ENCODE measurements around the gene MFGE8. TPM values are rescaled to one million over a fixed set of nuclear protein-coding genes. Genes with fewer than 3 reads are reported as not detected.

The MFGE8 gene
- total RNA-seq, 1 experiment from 2014 or later: 32.0 TPM

GRCh38 chr15:88874275-88874674, 38.9 kb downstream of the MFGE8 start:
- H3K9ac ChIP-seq (ENCODE audit: low read length): no peak overlapping the region
- H3K4me1 ChIP-seq (ENCODE audit: insufficient read depth, low read length): peaks cover 4% of the 10 kb centered on the region; the same call in 1 of the 2 replicates
- H3K79me2 ChIP-seq (ENCODE audit: low read length): no peaks in the 10 kb centered on the region
- ATAC-seq: no peak
- intact Hi-C loops (cut with micrococcal nuclease): no loop called here
- no peak overlapping the region for H3K27ac ChIP-seq (ENCODE audit: low read length)
- no peaks in the 10 kb centered on the region for H3K9me2 ChIP-seq (replicated peaks; ENCODE audit: low read length)
- H4K20me1 ChIP-seq (ENCODE audit: low read length): no peaks in the 10 kb centered on the region
- no peaks in the 10 kb centered on the region for H3K36me3 ChIP-seq (ENCODE audit: low read depth, low read length)
- H3K27me3 ChIP-seq (ENCODE audit: low read length): peaks cover 21% of the 10 kb centered on the region; the same call in 1 of the 2 replicates
- H3F3A ChIP-seq (ENCODE audit: low read length, unreplicated experiment): no peaks in the 10 kb centered on the region
- no peak overlapping the region for H3K4me3 ChIP-seq (ENCODE audit: low read length)
- no peak overlapping the region for H3K4me2 ChIP-seq (ENCODE audit: low read length)
- H3K9me3 ChIP-seq (ENCODE audit: low read length): no peaks in the 10 kb centered on the region
- TF ChIP-seq EZH2 (IDR thresholded peaks at IDR 0.05; ENCODE audit: low read length, unreplicated experiment): no peak
- TF ChIP-seq, protein P1, sequence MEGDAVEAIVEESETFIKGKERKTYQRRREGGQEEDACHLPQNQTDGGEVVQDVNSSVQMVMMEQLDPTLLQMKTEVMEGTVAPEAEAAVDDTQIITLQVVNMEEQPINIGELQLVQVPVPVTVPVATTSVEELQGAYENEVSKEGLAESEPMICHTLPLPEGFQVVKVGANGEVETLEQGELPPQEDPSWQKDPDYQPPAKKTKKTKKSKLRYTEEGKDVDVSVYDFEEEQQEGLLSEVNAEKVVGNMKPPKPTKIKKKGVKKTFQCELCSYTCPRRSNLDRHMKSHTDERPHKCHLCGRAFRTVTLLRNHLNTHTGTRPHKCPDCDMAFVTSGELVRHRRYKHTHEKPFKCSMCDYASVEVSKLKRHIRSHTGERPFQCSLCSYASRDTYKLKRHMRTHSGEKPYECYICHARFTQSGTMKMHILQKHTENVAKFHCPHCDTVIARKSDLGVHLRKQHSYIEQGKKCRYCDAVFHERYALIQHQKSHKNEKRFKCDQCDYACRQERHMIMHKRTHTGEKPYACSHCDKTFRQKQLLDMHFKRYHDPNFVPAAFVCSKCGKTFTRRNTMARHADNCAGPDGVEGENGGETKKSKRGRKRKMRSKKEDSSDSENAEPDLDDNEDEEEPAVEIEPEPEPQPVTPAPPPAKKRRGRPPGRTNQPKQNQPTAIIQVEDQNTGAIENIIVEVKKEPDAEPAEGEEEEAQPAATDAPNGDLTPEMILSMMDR (conservative IDR thresholded peaks at IDR 0.05; ENCODE audit: low read depth, low read length): no peak
- TF ChIP-seq EZH2phosphoT487 (IDR thresholded peaks at IDR 0.05; ENCODE audit: borderline replicate concordance, low read length): no peak
- ChIA-PET POLR2A (ENCODE audit: unreplicated experiment) (no interaction called here), CTCF (no interaction called here)
- BruUV-seq (replicated peaks): no TSS peak
- H2AFZ ChIP-seq (ENCODE audit: low read length): no peak overlapping the region
- no peak for DNase-seq

- ATAC-seq (no peak), DNase-seq (no peak)
- Histone ChIP-seq H3K27ac (ENCODE audit: low read length) (no peak overlapping the region), H3K79me2 (ENCODE audit: low read length) (no peaks in the 10 kb centered on the region), H3F3A (ENCODE audit: low read length, unreplicated experiment) (no peaks in the 10 kb centered on the region), H4K20me1 (ENCODE audit: low read length) (no peaks in the 10 kb centered on the region), H3K27me3 (ENCODE audit: low read length) (peaks cover 21% of the 10 kb centered on the region; the same call in 1 of the 2 replicates), H3K4me2 (ENCODE audit: low read length) (no peak overlapping the region), H3K36me3 (ENCODE audit: low read depth, low read length) (no peaks in the 10 kb centered on the region), H3K9me2 (replicated peaks; ENCODE audit: low read length) (no peaks in the 10 kb centered on the region), H2AFZ (ENCODE audit: low read length) (no peak overlapping the region), H3K9ac (ENCODE audit: low read length) (no peak overlapping the region), H3K4me1 (ENCODE audit: insufficient read depth, low read length) (peaks cover 4% of the 10 kb centered on the region; the same call in 1 of the 2 replicates), H3K4me3 (ENCODE audit: low read length) (no peak overlapping the region), H3K9me3 (ENCODE audit: low read length) (no peaks in the 10 kb centered on the region)
- CTCF ChIA-PET: no interaction called here
- intact Hi-C loops (cut with micrococcal nuclease): no loop called here
- no TSS peak for BruUV-seq (replicated peaks)
- POLR2A ChIA-PET (ENCODE audit: unreplicated experiment): no interaction called here
- TF ChIP-seq, protein P1 (conservative IDR thresholded peaks at IDR 0.05; ENCODE audit: low read depth, low read length): no peak
- no peak for TF ChIP-seq EZH2phosphoT487 (IDR thresholded peaks at IDR 0.05; ENCODE audit: borderline replicate concordance, low read length)
- no peak for TF ChIP-seq EZH2 (IDR thresholded peaks at IDR 0.05; ENCODE audit: low read length, unreplicated experiment)
Measured at GRCh38 chr15:88873786-88874185, 39.4 kb downstream of the MFGE8 start.

DNA sequence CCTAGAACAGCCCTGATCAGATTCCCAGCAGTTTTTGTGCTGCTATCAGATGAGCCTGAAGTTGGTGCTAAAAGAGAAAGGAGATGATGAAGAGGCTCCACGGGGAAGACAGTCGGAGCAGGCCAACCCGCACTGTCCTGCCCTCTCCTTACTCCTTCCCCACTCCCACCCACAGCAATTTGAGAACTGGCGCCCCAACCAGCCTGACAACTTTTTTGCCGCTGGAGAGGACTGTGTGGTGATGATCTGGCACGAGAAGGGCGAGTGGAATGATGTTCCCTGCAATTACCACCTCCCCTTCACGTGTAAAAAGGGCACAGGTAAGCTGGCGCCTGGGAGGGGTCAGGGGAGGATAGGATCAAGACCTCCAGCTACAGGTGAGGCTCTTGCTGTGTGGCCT, 40.5 kb downstream of the MFGE8 start:
- peak; percentile 12 for DNase-seq
- no peaks in the 10 kb centered on the region for H3K9me3 ChIP-seq (ENCODE audit: low read length)
- no peak overlapping the region for H3K4me2 ChIP-seq (ENCODE audit: low read length)
- H3K4me3 ChIP-seq (ENCODE audit: low read length): no peak overlapping the region
- TF ChIP-seq, protein P1 (conservative IDR thresholded peaks at IDR 0.05; ENCODE audit: low read depth, low read length): no peak
- TF ChIP-seq EZH2phosphoT487 (IDR thresholded peaks at IDR 0.05; ENCODE audit: borderline replicate concordance, low read length): no peak
- TF ChIP-seq EZH2 (IDR thresholded peaks at IDR 0.05; ENCODE audit: low read length, unreplicated experiment): no peak
- H3F3A ChIP-seq (ENCODE audit: low read length, unreplicated experiment): no peaks in the 10 kb centered on the region
- ChIA-PET CTCF (no interaction called here), POLR2A (ENCODE audit: unreplicated experiment) (no interaction called here)
- H3K9me2 ChIP-seq (replicated peaks; ENCODE audit: low read length): no peaks in the 10 kb centered on the region
- no peak overlapping the region for H3K27ac ChIP-seq (ENCODE audit: low read length)
- no peaks in the 10 kb centered on the region for H4K20me1 ChIP-seq (ENCODE audit: low read length)
- intact Hi-C loops (cut with micrococcal nuclease): no loop called here
- peaks cover 4% of the 10 kb centered on the region; the same call in 1 of the 2 replicates for H3K4me1 ChIP-seq (ENCODE audit: insufficient read depth, low read length)
- H3K79me2 ChIP-seq (ENCODE audit: low read length): no peaks in the 10 kb centered on the region
- no peak for ATAC-seq
- H3K9ac ChIP-seq (ENCODE audit: low read length): no peak overlapping the region
- H2AFZ ChIP-seq (ENCODE audit: low read length): no peak overlapping the region
- H3K27me3 ChIP-seq (ENCODE audit: low read length): peaks cover 21% of the 10 kb centered on the region; the same call in 1 of the 2 replicates
- H3K36me3 ChIP-seq (ENCODE audit: low read depth, low read length): no peaks in the 10 kb centered on the region
- no TSS peak for BruUV-seq (replicated peaks)

All from PC-3 (cell line).